CD4-positive, alpha-beta memory T cell (primary cell): ENCODE data around the gene RPUSD3. TPM values are rescaled to one million over a fixed set of nuclear protein-coding genes. Genes with fewer than 3 reads are reported as not detected.
A peak's percentile ranks its signal among the peaks of the same experiment; 100 is the strongest.

Experiments used
- CTCF ChIA-PET: fragments of 350-600 bp; sonication (Branson Sonifier 250); formaldehyde crosslinking; loops from one replicate; lab custom pipeline; 2021; ENCODE audit warnings: inconsistent platforms; ENCODE audit not compliant: partially characterized antibody; lab: Charles Lee
- POLR2A ChIA-PET: fragments of 350-600 bp; sonication (Branson Sonifier 250); formaldehyde crosslinking; loops from one replicate; lab custom pipeline; 2021; ENCODE audit not compliant: partially characterized antibody; lab: Charles Lee
- DNase-seq, 5 donors: peaks; one replicate each; pipeline versions ENCODE4 v3.0.0 to v3.0.0-alpha.2; 2020 to 2022; ENCODE audit warnings: mixed read lengths in 1 of 5
- H3K27ac ChIP-seq: one replicate; pipeline ENCODE4 v1.7.0; 2013; ENCODE audit warnings: low read depth, low read length
- H3K27me3 ChIP-seq: 2 replicates; pipeline ENCODE4 v1.7.0; 2013; ENCODE audit warnings: mild to moderate bottlenecking, low read length, moderate library complexity; ENCODE audit not compliant: insufficient read depth
- H3K36me3 ChIP-seq: 2 replicates; pipeline ENCODE4 v1.7.0; 2013; ENCODE audit warnings: mild to moderate bottlenecking, low read length, moderate library complexity; ENCODE audit not compliant: insufficient read depth
- H3K4me1 ChIP-seq: 2 replicates; pipeline ENCODE4 v1.7.0; 2013; ENCODE audit warnings: mild to moderate bottlenecking, low read length, moderate library complexity; ENCODE audit not compliant: insufficient read depth
- H3K4me3 ChIP-seq, 2 donors: one replicate each; pipeline ENCODE4 v1.7.0; 2013; ENCODE audit warnings: low read length in 2 of 2, mild to moderate bottlenecking in 1 of 2
- H3K9me3 ChIP-seq, 2 donors: one replicate each; pipeline ENCODE4 v1.7.0; 2013; ENCODE audit warnings: low read length in 2 of 2, control low read depth in 1 of 2; ENCODE audit not compliant: control insufficient read depth in 1 of 2
- H3K27ac Mint-ChIP-seq, 7 donors: one replicate each; pipeline ENCODE4 v1.8.0; 2020 to 2021; ENCODE audit warnings: mixed read lengths in 7 of 7, mild to moderate bottlenecking in 6 of 7, inconsistent platforms in 3 of 7, moderate library complexity in 3 of 7
- H3K27me3 Mint-ChIP-seq, 2 donors: one replicate each; pipeline ENCODE4 v1.8.0; 2020 to 2021; ENCODE audit warnings: mixed read lengths in 2 of 2
- H3K36me3 Mint-ChIP-seq, 2 donors: one replicate each; pipeline ENCODE4 v1.8.0; 2020 to 2021; ENCODE audit warnings: mixed read lengths in 2 of 2, inconsistent platforms in 1 of 2, mild to moderate bottlenecking in 1 of 2
- H3K4me1 Mint-ChIP-seq, 4 donors: one replicate each; pipeline ENCODE4 v1.8.0; 2020 to 2021; ENCODE audit warnings: mixed read lengths in 4 of 4, mild to moderate bottlenecking in 1 of 4
- H3K4me3 Mint-ChIP-seq, 8 donors: one replicate each; pipeline ENCODE4 v1.8.0; 2020 to 2021; ENCODE audit warnings: mixed read lengths in 8 of 8, mild to moderate bottlenecking in 7 of 8, moderate library complexity in 6 of 8, inconsistent platforms in 3 of 8
- H3K9me3 Mint-ChIP-seq, 8 donors: one replicate each; pipeline ENCODE4 v1.8.0; 2020 to 2021; ENCODE audit warnings: mixed read lengths in 8 of 8, mild to moderate bottlenecking in 5 of 8, inconsistent platforms in 3 of 8, moderate library complexity in 1 of 8
- intact Hi-C: fragments of 100-400 bp; cut with micrococcal nuclease; formaldehyde crosslinking; loops from one replicate; pipeline ENCODE4 v1.15.1; 2023
- polyA plus RNA-seq, 2 donors: library from polyadenylated mRNA; unstranded; fragments of 300-500 nt; fragmentation: Illumina TruSeq; gene quantifications; one replicate each; pipeline ENCODE4 v1.2.3, GENCODE V29; 2021
- total RNA-seq, 2 experiments: library from RNA; stranded (reverse); gene quantifications; one replicate each; pipeline ENCODE4 v1.2.3, GENCODE V29; 2021

Gene RPUSD3
- total and polyA plus RNA-seq, 4 experiments from 2014 or later: 55.2 to 68.4 (median 65.4) TPM

GRCh38 chr3:9795207-9795606 is 48.6 kb downstream of the RPUSD3 start:
- Mint-ChIP-seq H3K27me3 (no peaks in the 10 kb centered on the region), H3K27ac (peak overlapping the region in 5 of 7 donors; percentile 53 to 98 (median 83)), H3K36me3 (peaks cover 35 to 66% of the 10 kb centered on the region in 2 donors), H3K9me3 (no peaks in the 10 kb centered on the region), H3K4me3 (peak overlapping the region; percentile 1 to 96 (median 67)), H3K4me1 (peaks cover 38 to 74% (median 54%) of the 10 kb centered on the region in 4 donors)
- ChIA-PET POLR2A (interaction anchor here (0.6 to 3.1 kb wide), 3 partner anchors 9 to 56 kb away, joined by 3 to 29 read pairs (median 3); partner anchors contain the start of gene TTLL3), CTCF (interaction anchor here (1.5 kb wide), 2 partner anchors 9 to 13 kb away, joined by 5 to 6 read pairs; no protein-coding TSS in a partner anchor)
- H3K27ac ChIP-seq: no peak overlapping the region
- H3K4me3 ChIP-seq: no peak overlapping the region
- intact Hi-C loops: no loop called here
- peaks cover 58% of the 10 kb centered on the region for H3K4me1 ChIP-seq
- no peaks in the 10 kb centered on the region for H3K9me3 ChIP-seq
- H3K27me3 ChIP-seq: no peaks in the 10 kb centered on the region
- no peak for DNase-seq
- peaks cover 28% of the 10 kb centered on the region for H3K36me3 ChIP-seq

DNA sequence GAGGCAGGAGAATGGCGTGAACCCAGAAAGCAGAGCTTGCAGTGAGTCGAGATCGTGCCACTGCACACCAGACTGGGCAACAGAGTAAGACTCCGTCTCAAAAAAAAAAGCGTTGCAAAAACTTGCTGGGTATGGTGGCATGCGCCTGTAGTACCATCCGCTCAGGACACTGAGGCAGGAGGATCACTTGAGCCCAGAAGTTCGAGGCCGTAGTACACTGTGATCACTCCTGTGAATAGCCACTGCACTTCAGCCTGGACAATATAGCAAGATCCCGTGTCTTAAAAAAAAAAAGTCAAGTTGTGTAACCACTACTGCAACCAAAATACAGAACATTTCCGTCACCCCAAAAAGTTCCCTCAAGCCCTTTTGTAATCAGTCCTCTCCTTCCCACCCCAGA is 49.4 kb downstream of the RPUSD3 start:
- POLR2A ChIA-PET: interaction anchor here (0.6 to 2.7 kb wide), 4 partner anchors 10 to 57 kb away, joined by 3 to 60 read pairs (median 28); partner anchors contain the start of genes OGG1 and TTLL3
- H3K27ac ChIP-seq: no peak overlapping the region

DNA sequence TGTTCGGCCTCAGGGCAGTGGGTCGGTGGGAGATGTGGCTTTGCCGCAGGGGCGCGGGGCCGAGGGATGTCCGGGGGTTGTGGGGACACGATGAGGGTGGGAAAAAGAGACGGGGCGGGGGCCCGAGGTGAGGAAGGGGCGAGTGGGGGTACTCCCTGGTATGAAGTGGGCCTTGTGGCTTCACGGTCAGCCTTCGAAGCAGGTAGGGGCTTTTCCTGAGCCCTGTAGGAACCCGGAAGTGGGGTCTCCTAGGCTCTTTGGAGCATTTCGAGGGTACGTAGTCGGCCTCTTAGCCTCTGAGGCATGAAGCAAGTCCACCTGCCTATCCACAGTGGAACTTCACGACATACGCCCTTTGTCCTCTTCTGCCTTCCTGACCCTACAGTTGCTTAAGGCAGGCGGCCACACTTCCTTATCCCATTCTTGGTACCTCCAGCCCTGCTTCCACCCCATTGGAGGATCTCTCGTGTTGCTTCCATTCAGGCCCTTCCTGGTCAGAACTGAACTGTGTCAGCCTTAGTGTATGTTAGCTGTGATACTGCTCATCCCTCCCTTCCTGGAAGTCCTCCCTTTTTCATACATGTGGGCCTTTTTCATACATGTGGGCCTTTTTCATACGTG is 50.5 kb downstream of the RPUSD3 start:
- POLR2A ChIA-PET: interaction anchor here (0.6 to 3.1 kb wide), 33 partner anchors 8 to 528 kb away, joined by 3 to 60 read pairs (median 6); partner anchors contain the start of genes BRPF1, CAMK1, CRELD1 and FANCD2

More for the DNA sequence above, 49.4 kb downstream of the RPUSD3 start:
- DNase-seq: no peak
- Mint-ChIP-seq H3K9me3 (no peaks in the 10 kb centered on the region), H3K36me3 (peaks cover 34 to 66% of the 10 kb centered on the region in 2 donors), H3K27ac (peak overlapping the region; percentile 14 to 99 (median 92)), H3K4me1 (peaks cover 41 to 78% (median 55%) of the 10 kb centered on the region in 4 donors), H3K4me3 (peak overlapping the region; percentile 81 to 99 (median 97)), H3K27me3 (no peaks in the 10 kb centered on the region)
- Histone ChIP-seq H3K27me3 (no peaks in the 10 kb centered on the region), H3K4me1 (peaks cover 59% of the 10 kb centered on the region), H3K4me3 (peak overlapping the region in 1 of 2 donors; percentile 91), H3K36me3 (peaks cover 23% of the 10 kb centered on the region), H3K9me3 (no peaks in the 10 kb centered on the region)
- CTCF ChIA-PET: no interaction called here
- intact Hi-C loops: no loop called here

GRCh38 chr3:9792405-9793160 is 51.2 kb downstream of the RPUSD3 start, which contains the start of the genes ARPC4 and TADA3:
Gene ARPC4, plus strand, starts transcription at chr3:9793082. Its CDS starts 40 bp downstream, at chr3:9793122.
Gene TADA3, minus strand, starts transcription at chr3:9792473. Its CDS starts 1,007 bp downstream, at chr3:9791466.
- H3K27ac Mint-ChIP-seq: peak within 1 kb of the TSS; percentile 97 to 99 (median 99)
- DNase-seq: peak; percentile 92 to 97 (median 96)
- peaks cover 13% of the 10 kb centered on the region for H3K36me3 ChIP-seq
- H3K27me3 Mint-ChIP-seq: no peaks in the 10 kb centered on the region
- H3K9me3 ChIP-seq: no peaks in the 10 kb centered on the region
- ChIA-PET POLR2A (interaction anchor here (0.6 to 3.1 kb wide), 33 partner anchors 9 to 529 kb away, joined by 3 to 60 read pairs (median 6); partner anchors contain the start of genes BRPF1, CAMK1, CRELD1 and FANCD2), CTCF (interaction anchor here (0.7 to 1.8 kb wide), 10 partner anchors 10 to 402 kb away, joined by 3 to 15 read pairs (median 3); partner anchors contain the start of genes BRPF1 and CRELD1)
- no peaks in the 10 kb centered on the region for H3K9me3 Mint-ChIP-seq
- intact Hi-C loops: loop anchor here (1.0 to 2.0 kb wide), 8 partner anchors 16 to 528 kb away; partner anchors contain the start of genes BRPF1, CRELD1, JAGN1 and MTMR14
- H3K27me3 ChIP-seq: no peaks in the 10 kb centered on the region
- H3K4me3 ChIP-seq: peak within 1 kb of the TSS; percentile 91 to 100
- H3K27ac ChIP-seq: peak within 1 kb of the TSS; percentile 99
- peaks cover 63% of the 10 kb centered on the region for H3K4me1 ChIP-seq
- H3K4me3 Mint-ChIP-seq: peak within 1 kb of the TSS; percentile 96 to 99 (median 98)
- H3K36me3 Mint-ChIP-seq: peaks cover 36 to 61% of the 10 kb centered on the region in 2 donors
- H3K4me1 Mint-ChIP-seq: peaks cover 47 to 80% (median 56%) of the 10 kb centered on the region in 4 donors

More for the DNA sequence above, 50.5 kb downstream of the RPUSD3 start:
- no peaks in the 10 kb centered on the region for H3K27me3 Mint-ChIP-seq
- CTCF ChIA-PET: interaction anchor here (0.7 to 1.8 kb wide), 9 partner anchors 11 to 401 kb away, joined by 3 to 15 read pairs (median 3); partner anchors contain the start of genes BRPF1 and CRELD1
- peak overlapping the region; percentile 97 to 99 (median 99) for H3K27ac Mint-ChIP-seq
- peaks cover 43 to 78% (median 55%) of the 10 kb centered on the region in 4 donors for H3K4me1 Mint-ChIP-seq
- DNase-seq: peak in 1 of 5 donors; percentile 61
- Histone ChIP-seq H3K4me3 (peak overlapping the region; percentile 91 to 100), H3K27me3 (no peaks in the 10 kb centered on the region), H3K4me1 (peaks cover 59% of the 10 kb centered on the region), H3K36me3 (peaks cover 20% of the 10 kb centered on the region), H3K9me3 (no peaks in the 10 kb centered on the region), H3K27ac (peak overlapping the region; percentile 99)
- peak overlapping the region; percentile 96 to 99 (median 98) for H3K4me3 Mint-ChIP-seq
- H3K36me3 Mint-ChIP-seq: peaks cover 39 to 64% of the 10 kb centered on the region in 2 donors
- intact Hi-C loops: loop anchor here (2.0 kb wide), 1 partner anchor 528 kb away; the partner anchor contains the start of gene SEC13
- no peaks in the 10 kb centered on the region for H3K9me3 Mint-ChIP-seq

DNA sequence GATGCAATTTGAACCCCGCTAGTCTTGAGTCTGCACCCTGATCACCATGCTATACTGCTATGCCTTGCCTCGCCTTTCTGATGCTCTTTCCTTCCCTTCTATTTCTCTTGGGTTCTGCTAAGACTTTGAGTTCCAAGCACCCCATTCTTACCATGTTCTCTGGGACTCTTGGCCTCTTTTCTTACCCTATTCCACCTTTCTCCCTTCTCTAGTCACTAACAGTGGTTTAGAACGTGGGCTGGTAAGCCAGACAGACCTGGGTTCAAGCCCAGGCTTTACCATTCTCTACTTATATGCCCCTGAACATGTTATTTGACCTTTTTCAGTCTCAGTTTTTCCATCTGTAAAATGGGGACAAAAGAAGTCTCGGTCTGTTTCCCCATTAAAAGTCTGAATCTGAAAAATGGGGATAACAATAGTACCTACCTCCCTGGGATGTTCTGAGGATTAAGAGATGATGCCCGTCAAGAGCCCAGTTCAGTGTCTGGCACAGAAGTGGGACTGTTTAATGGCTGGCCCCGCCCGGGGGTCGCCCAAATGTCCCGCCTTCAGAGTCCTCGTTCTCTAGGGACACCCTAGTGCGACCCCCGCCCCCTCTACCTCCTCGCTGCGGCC is 51.9 kb downstream of the RPUSD3 start:
- ChIA-PET CTCF (interaction anchor here (0.8 to 1.8 kb wide), 6 partner anchors 11 to 402 kb away, joined by 3 to 15 read pairs (median 5); partner anchors contain the start of gene MTMR14), POLR2A (interaction anchor here (0.8 to 3.1 kb wide), 28 partner anchors 9 to 529 kb away, joined by 3 to 60 read pairs (median 9); partner anchors contain the start of genes BRPF1, CAMK1, CRELD1 and JAGN1)
- Histone ChIP-seq H3K4me1 (peaks cover 63% of the 10 kb centered on the region), H3K4me3 (peak overlapping the region; percentile 91 to 100), H3K36me3 (peaks cover 15% of the 10 kb centered on the region), H3K27ac (peak overlapping the region; percentile 99), H3K9me3 (no peaks in the 10 kb centered on the region), H3K27me3 (no peaks in the 10 kb centered on the region)
- Mint-ChIP-seq H3K4me3 (peak overlapping the region; percentile 96 to 99 (median 98)), H3K4me1 (peaks cover 44 to 77% (median 55%) of the 10 kb centered on the region in 4 donors), H3K9me3 (no peaks in the 10 kb centered on the region), H3K27ac (peak overlapping the region; percentile 97 to 99 (median 99)), H3K27me3 (no peaks in the 10 kb centered on the region), H3K36me3 (peaks cover 34 to 61% of the 10 kb centered on the region in 2 donors)
- intact Hi-C loops: loop anchor here (1.0 to 2.0 kb wide), 8 partner anchors 16 to 529 kb away; partner anchors contain the start of genes BRPF1, CRELD1, JAGN1 and MTMR14
- no peak for DNase-seq

DNA sequence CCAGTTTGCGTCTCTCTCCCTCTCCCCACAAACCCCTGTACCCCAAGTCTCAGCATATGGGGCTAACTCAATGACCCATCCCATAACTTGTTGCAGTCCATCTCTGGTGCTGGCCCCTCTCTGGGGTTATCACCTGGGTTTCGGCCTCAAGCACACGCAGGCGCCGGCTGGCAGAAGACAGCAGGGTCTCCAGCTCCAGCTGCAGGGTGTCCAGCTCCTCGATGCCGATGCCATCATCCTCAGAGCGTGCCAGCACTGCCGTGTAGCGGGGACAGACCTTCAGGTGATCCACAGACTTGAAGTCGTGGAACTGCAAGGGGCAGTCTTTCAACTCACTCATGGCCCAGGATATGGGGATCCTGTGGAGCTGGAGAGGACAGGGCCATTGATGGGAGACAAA is 52.7 kb downstream of the RPUSD3 start:
- H3K9me3 Mint-ChIP-seq: no peaks in the 10 kb centered on the region
- H3K27ac Mint-ChIP-seq: peak overlapping the region; percentile 58 to 99 (median 98)
- H3K27me3 Mint-ChIP-seq: no peaks in the 10 kb centered on the region
- Histone ChIP-seq H3K4me1 (peaks cover 60% of the 10 kb centered on the region), H3K27ac (no peak overlapping the region), H3K36me3 (peaks cover 22% of the 10 kb centered on the region), H3K9me3 (no peaks in the 10 kb centered on the region), H3K27me3 (no peaks in the 10 kb centered on the region), H3K4me3 (peak overlapping the region in 1 of 2 donors; percentile 91)
- DNase-seq: peak in 1 of 5 donors; percentile 37
- ChIA-PET POLR2A (interaction anchor here (1.1 to 3.1 kb wide), 6 partner anchors 9 to 59 kb away, joined by 3 to 38 read pairs (median 7); partner anchors contain the start of gene BRPF1), CTCF (interaction anchor here (1.3 to 1.7 kb wide), 2 partner anchors 64 to 142 kb away, joined by 4 to 6 read pairs; partner anchors contain the start of gene MTMR14)
- H3K4me1 Mint-ChIP-seq: peaks cover 42 to 77% (median 55%) of the 10 kb centered on the region in 4 donors
- intact Hi-C loops: no loop called here
- H3K36me3 Mint-ChIP-seq: peaks cover 41 to 64% of the 10 kb centered on the region in 2 donors
- peak overlapping the region; percentile 6 to 99 (median 96) for H3K4me3 Mint-ChIP-seq
